ENCODE measurements around the gene BACH2. TPM values are rescaled to one million over a fixed set of nuclear protein-coding genes. Genes with fewer than 3 reads are reported as not detected.
A peak's percentile ranks its signal among the peaks of the same experiment; 100 is the strongest.

The BACH2 gene
- 10 to 100 TPM in 2 of 4 donors, 1 to 10 TPM in 2; 5.9 to 16.9 (median 10.0) TPM for total RNA-seq
- polyA plus RNA-seq, result 1 to 10 TPM in 1 of 3 donors, under 1 TPM in 2; 0.12 to 1.2 (median 1.00) TPM
- long read RNA-seq, donor 1, full-length matches to known transcripts, result 1 of 10 reads
- long read RNA-seq, donor 1, partial matches to known transcripts, result 3 of 10 reads
- long read RNA-seq, donor 1, other reads (novel, unspliced or antisense), result 6 of 10 reads
- long read RNA-seq, donor 2, partial matches to known transcripts, result 1 of 4 reads
- long read RNA-seq, donor 2, other reads (novel, unspliced or antisense), result 3 of 4 reads

GRCh38 chr6:90296341-90297114 lies at the start of gene BACH2:
BACH2 (minus strand) TSS chr6:90296843; CDS start chr6:90008844, 287,999 bp downstream.
- intact Hi-C loops (cut with DNase I), result loop anchor here (5.0 to 10.0 kb wide), 6 partner anchors 74 to 324 kb away; no protein-coding TSS in a partner anchor
- TF ChIP-seq CTCF (IDR thresholded peaks at IDR 0.05), result peak; percentile 9
- H3K4me1 ChIP-seq, result peaks cover 14% of the 10 kb centered on the region
- peak; percentile 90 to 93 for DNase-seq
- WGBS, 3 donors, result 0 to 1% (median 1%) methylated on average over 41 to 112 of the region's 112 CpGs
- H3K36me3 ChIP-seq (ENCODE audit: insufficient read depth in 1 of 2, low read depth in 1 of 2), result no peaks in the 10 kb centered on the region
- no peaks in the 10 kb centered on the region for H3K9me3 ChIP-seq
- peak within 1 kb of the TSS; percentile 95 for H3K27ac ChIP-seq
- peak within 1 kb of the TSS; percentile 85 for H3K4me3 ChIP-seq
- peak; percentile 51 to 70 (median 66) for ATAC-seq
- no peaks in the 10 kb centered on the region for H3K27me3 ChIP-seq (ENCODE audit: insufficient read depth in 3 of 3, low read length in 2 of 3)

GRCh38 chr6:90343576-90343975 lies 46.9 kb upstream of the BACH2 start:
- intact Hi-C loops (cut with DNase I), result no loop called here

GRCh38 chr6:90338409-90338808 lies 41.8 kb upstream of the BACH2 start:
- Histone ChIP-seq H3K9me3 (no peaks in the 10 kb centered on the region), H3K27me3 (ENCODE audit: insufficient read depth in 3 of 3, low read length in 2 of 3) (no peaks in the 10 kb centered on the region), H3K4me3 (no peak overlapping the region), H3K36me3 (ENCODE audit: insufficient read depth in 1 of 2, low read depth in 1 of 2) (no peaks in the 10 kb centered on the region), H3K4me1 (no peaks in the 10 kb centered on the region), H3K27ac (no peak overlapping the region)
- WGBS, 3 donors, result 74 to 93% (median 81%) methylated on average over 1 of the region's 1 CpG
- no peak for TF ChIP-seq CTCF (IDR thresholded peaks at IDR 0.05)
- intact Hi-C loops (cut with DNase I), result no loop called here
- DNase-seq (no peak), ATAC-seq (no peak)

More at GRCh38 chr6:90343576-90343975, 46.9 kb upstream of the BACH2 start:
- Histone ChIP-seq H3K9me3 (no peaks in the 10 kb centered on the region), H3K36me3 (ENCODE audit: insufficient read depth in 1 of 2, low read depth in 1 of 2) (no peaks in the 10 kb centered on the region), H3K27me3 (ENCODE audit: insufficient read depth in 3 of 3, low read length in 2 of 3) (peaks cover 0 to 7% (median 0%) of the 10 kb centered on the region in 3 donors), H3K4me3 (no peak overlapping the region), H3K27ac (no peak overlapping the region), H3K4me1 (no peaks in the 10 kb centered on the region)
- TF ChIP-seq CTCF (IDR thresholded peaks at IDR 0.05), result no peak
- DNase-seq (peak in 1 of 2 donors; percentile 20), ATAC-seq (no peak)
- WGBS, 3 donors, result 65 to 69% (median 68%) methylated on average over 5 of the region's 5 CpGs

GRCh38 chr6:90336388-90336947 lies 39.8 kb upstream of the BACH2 start:
- ATAC-seq (no peak), DNase-seq (no peak)
- Histone ChIP-seq H3K4me1 (no peaks in the 10 kb centered on the region), H3K27me3 (ENCODE audit: insufficient read depth in 3 of 3, low read length in 2 of 3) (no peaks in the 10 kb centered on the region), H3K9me3 (no peaks in the 10 kb centered on the region), H3K4me3 (no peak overlapping the region), H3K27ac (no peak overlapping the region), H3K36me3 (ENCODE audit: insufficient read depth in 1 of 2, low read depth in 1 of 2) (no peaks in the 10 kb centered on the region)
- 44 to 66% (median 52%) methylated on average over 6 of the region's 6 CpGs for WGBS, 3 donors
- intact Hi-C loops (cut with DNase I), result no loop called here
- TF ChIP-seq CTCF (IDR thresholded peaks at IDR 0.05), result no peak
